ENCODE data around the gene ICOSLG.
"Not testable (repeated sequence)": the region's sequence is repeated elsewhere in the genome, so short reads cannot be mapped to it uniquely, and the experiment has no call there.

Gene ICOSLG

DNA sequence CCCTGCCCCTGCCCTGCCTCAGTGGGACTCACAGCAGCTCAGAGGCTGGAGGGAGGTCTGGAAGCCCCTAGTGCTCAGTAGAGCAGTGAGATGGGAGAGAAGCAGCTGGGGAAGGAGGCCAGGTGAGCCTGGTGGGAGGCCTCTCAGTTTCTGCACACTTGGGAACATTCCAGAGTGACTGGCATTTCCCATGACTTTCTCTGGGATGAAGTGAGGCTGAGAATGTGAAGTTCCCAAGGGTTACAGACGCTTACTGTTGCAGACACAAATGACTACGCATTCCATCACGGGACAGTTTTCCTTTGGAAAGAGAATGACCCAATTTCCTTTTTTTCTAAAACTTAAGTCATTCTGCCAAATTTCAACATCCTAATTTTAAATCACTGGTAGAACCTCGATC, 59.2 kb downstream of the ICOSLG start:
- DNase-seq (ENCODE audit: low spot score), result not testable (repeated sequence)

DNA sequence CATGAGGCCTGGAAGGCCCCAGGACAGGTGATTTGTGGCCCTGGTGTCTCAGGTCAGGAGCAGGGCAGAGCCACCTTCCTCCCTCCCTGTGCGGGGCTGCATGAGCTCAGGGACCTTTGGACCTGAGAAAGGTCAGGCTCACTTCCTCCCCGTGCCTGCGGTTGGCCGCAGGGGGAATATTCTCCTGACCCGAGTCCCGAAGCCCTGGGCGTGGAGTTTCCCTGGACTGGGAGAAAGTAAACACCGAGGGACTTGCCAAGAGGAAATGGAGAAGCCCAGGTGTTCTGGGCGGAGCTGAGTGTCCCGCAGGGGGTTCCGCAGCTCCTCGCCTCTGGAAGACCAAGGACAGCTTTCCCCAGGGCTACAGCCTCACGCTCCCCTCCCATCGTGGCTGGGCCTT, 64.6 kb downstream of the ICOSLG start:
- not testable (repeated sequence) for DNase-seq (ENCODE audit: low spot score)

DNA sequence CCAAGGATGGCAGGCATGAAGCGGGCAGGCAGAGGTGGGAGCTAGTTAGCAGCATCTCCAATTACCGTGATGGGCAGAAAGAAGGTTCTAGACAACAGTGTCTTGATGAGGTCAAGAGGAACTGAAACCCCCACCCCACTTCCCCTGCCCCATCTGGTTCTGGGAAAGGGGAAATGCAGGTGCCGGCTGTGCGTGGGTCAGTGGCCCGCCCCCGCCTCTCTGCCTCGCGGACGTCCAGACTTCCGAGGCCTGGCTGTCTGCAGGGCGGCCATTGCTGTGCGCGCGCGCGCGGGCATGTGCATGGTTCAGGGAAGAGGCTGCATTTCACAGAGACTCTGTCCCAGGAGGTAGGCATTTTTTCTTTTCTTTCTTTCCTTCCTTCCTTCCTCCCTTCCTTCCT, 65.6 kb downstream of the ICOSLG start:
- not testable (repeated sequence) for DNase-seq (ENCODE audit: low spot score)

Small RNAs within 50 kb of the gene (small RNA-seq; reads per million reads assigned to genes)
- 0 reads per million in 2 experiments for gene AP001059.3

Data from SK-N-DZ (cell line).